ENCODE measurements around the gene CRADD. TPM values are rescaled to one million over a fixed set of nuclear protein-coding genes. Genes with fewer than 3 reads are reported as not detected.
A peak's percentile ranks its signal among the peaks of the same experiment; 100 is the strongest.

The CRADD gene
- total RNA-seq, 2 experiments from 2014 or later = 5.8 to 9.2 TPM

DNA sequence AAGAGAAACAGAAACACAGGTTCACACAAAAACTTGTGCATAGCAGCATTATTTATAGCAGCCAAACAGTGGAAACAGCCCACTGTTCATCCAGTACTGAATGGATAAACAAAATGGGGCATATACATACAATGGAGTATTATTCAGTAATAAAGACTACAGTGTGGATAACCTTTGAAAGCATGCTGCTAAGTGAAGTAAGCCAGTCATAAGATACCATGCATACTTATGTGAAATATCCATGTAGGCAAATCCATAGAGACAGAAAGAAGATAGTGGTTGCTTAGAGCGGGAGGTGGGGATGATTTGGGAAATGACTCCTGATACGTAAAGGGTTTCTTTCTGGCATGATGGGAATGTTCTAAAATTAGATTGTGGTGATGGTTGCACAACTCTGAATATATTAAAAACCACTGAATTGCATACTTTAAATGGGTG is 99.4 kb downstream of the CRADD start:
- TF ChIP-seq, protein P1, sequence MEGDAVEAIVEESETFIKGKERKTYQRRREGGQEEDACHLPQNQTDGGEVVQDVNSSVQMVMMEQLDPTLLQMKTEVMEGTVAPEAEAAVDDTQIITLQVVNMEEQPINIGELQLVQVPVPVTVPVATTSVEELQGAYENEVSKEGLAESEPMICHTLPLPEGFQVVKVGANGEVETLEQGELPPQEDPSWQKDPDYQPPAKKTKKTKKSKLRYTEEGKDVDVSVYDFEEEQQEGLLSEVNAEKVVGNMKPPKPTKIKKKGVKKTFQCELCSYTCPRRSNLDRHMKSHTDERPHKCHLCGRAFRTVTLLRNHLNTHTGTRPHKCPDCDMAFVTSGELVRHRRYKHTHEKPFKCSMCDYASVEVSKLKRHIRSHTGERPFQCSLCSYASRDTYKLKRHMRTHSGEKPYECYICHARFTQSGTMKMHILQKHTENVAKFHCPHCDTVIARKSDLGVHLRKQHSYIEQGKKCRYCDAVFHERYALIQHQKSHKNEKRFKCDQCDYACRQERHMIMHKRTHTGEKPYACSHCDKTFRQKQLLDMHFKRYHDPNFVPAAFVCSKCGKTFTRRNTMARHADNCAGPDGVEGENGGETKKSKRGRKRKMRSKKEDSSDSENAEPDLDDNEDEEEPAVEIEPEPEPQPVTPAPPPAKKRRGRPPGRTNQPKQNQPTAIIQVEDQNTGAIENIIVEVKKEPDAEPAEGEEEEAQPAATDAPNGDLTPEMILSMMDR (IDR thresholded peaks at IDR 0.05) = no peak
- no peak for ATAC-seq (ENCODE audit: poor library complexity)
- H3K27me3 ChIP-seq (ENCODE audit: control insufficient read depth in 1 of 2, insufficient read depth in 2 of 2, low read length in 2 of 2) = no peaks in the 10 kb centered on the region
- Mint-ChIP-seq H3K27ac (no peak overlapping the region), H3K4me3 (no peak overlapping the region), H3K36me3 (ENCODE audit: low read depth) (no peaks in the 10 kb centered on the region), H3K4me1 (ENCODE audit: low read depth) (peaks cover 51% of the 10 kb centered on the region), H3K27me3 (no peaks in the 10 kb centered on the region), H3K9me3 (no peaks in the 10 kb centered on the region)
- DNase-seq = no peak
- H3K4me1 ChIP-seq (ENCODE audit: insufficient read depth, low read length) = peaks cover 8% of the 10 kb centered on the region
- H3K27ac ChIP-seq (ENCODE audit: low read depth in 1 of 2, low read length in 2 of 2) = no peak overlapping the region
- no peaks in the 10 kb centered on the region for H3K36me3 ChIP-seq (ENCODE audit: insufficient read depth, low read length)
- H3K4me3 ChIP-seq (ENCODE audit: low read length) = no peak overlapping the region
- no peaks in the 10 kb centered on the region for H3K9me3 ChIP-seq (ENCODE audit: control insufficient read depth in 1 of 2, insufficient read depth in 1 of 2, low read length in 2 of 2)
- intact Hi-C loops (cut with DNase I, micrococcal nuclease) = no loop called here
- ChIA-PET CTCF (no interaction called here), POLR2A (no interaction called here)

DNA sequence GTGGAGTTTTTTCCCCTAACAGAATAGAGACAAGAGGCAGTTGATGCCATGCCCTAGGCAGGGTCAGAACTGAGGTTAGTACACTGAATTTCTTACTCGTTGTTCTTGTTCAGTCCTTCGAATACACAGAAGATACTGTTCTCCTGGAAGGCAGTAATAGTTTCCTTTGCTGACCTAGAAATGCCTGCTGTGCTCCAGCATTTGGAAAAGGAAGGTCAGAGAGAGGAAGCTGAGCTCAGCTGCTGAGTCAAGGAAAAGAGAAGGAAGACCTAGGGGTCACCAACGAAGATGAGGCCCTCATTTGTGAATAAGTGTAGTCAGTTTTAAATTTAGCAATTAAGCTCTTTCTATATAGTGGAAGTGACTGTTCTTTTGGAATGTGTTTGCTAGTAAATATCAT is 100.1 kb downstream of the CRADD start:
- Mint-ChIP-seq H3K27ac (no peak overlapping the region), H3K4me1 (ENCODE audit: low read depth) (peaks cover 46% of the 10 kb centered on the region), H3K9me3 (no peaks in the 10 kb centered on the region), H3K27me3 (no peaks in the 10 kb centered on the region), H3K4me3 (no peak overlapping the region), H3K36me3 (ENCODE audit: low read depth) (no peaks in the 10 kb centered on the region)
- Histone ChIP-seq H3K27ac (ENCODE audit: low read depth in 1 of 2, low read length in 2 of 2) (no peak overlapping the region), H3K4me3 (ENCODE audit: low read length) (no peak overlapping the region), H3K4me1 (ENCODE audit: insufficient read depth, low read length) (peaks cover 8% of the 10 kb centered on the region), H3K9me3 (ENCODE audit: control insufficient read depth in 1 of 2, insufficient read depth in 1 of 2, low read length in 2 of 2) (no peaks in the 10 kb centered on the region), H3K36me3 (ENCODE audit: insufficient read depth, low read length) (no peaks in the 10 kb centered on the region), H3K27me3 (ENCODE audit: control insufficient read depth in 1 of 2, insufficient read depth in 2 of 2, low read length in 2 of 2) (no peaks in the 10 kb centered on the region)
- ChIA-PET POLR2A (no interaction called here), CTCF (no interaction called here)
- DNase-seq (peak in 1 of 14 experiments; percentile 14), ATAC-seq (ENCODE audit: poor library complexity) (no peak)
- intact Hi-C loops (cut with DNase I, micrococcal nuclease) = no loop called here
- TF ChIP-seq, protein P1 (IDR thresholded peaks at IDR 0.05) = no peak

- H3K27ac ChIP-seq (ENCODE audit: low read depth in 1 of 2, low read length in 2 of 2) = no peak overlapping the region
- Mint-ChIP-seq H3K36me3 (ENCODE audit: low read depth) (no peaks in the 10 kb centered on the region), H3K4me3 (no peak overlapping the region), H3K27ac (no peak overlapping the region), H3K4me1 (ENCODE audit: low read depth) (peaks cover 36% of the 10 kb centered on the region), H3K27me3 (no peaks in the 10 kb centered on the region), H3K9me3 (no peaks in the 10 kb centered on the region)
- no peak for ATAC-seq (ENCODE audit: poor library complexity)
- no peaks in the 10 kb centered on the region for H3K27me3 ChIP-seq (ENCODE audit: control insufficient read depth in 1 of 2, insufficient read depth in 2 of 2, low read length in 2 of 2)
- no peaks in the 10 kb centered on the region for H3K9me3 ChIP-seq (ENCODE audit: control insufficient read depth in 1 of 2, insufficient read depth in 1 of 2, low read length in 2 of 2)
- CTCF ChIA-PET = no interaction called here
- H3K36me3 ChIP-seq (ENCODE audit: insufficient read depth, low read length) = no peaks in the 10 kb centered on the region
- H3K4me3 ChIP-seq (ENCODE audit: low read length) = no peak overlapping the region
- DNase-seq = no peak
- TF ChIP-seq, protein P1 (IDR thresholded peaks at IDR 0.05) = no peak
- intact Hi-C loops (cut with DNase I, micrococcal nuclease) = no loop called here
- no peaks in the 10 kb centered on the region for H3K4me1 ChIP-seq (ENCODE audit: insufficient read depth, low read length)
- POLR2A ChIA-PET = no interaction called here
Observed at GRCh38 chr12:93778306-93778705, 101.1 kb downstream of the CRADD start.

Data from CD4-positive, alpha-beta T cell (primary cell).